Bronchial epithelial cell (primary cell): ENCODE data around the gene TNS4. TPM values are rescaled to one million over a fixed set of nuclear protein-coding genes. Genes with fewer than 3 reads are reported as not detected.

ENCODE experiments used
- DNase-seq: peaks from one replicate; pipeline ENCODE4 v3.0.0-alpha.2; 2010; ENCODE audit warnings: low read depth
- FAIRE-seq: peaks from 2 replicates; lab custom pipeline; 2011; peaks lifted over from hg19 to GRCh38; lab: Jason Lieb, UNC
- H3K27me3 ChIP-seq: 2 replicates; pipeline ENCODE4 v1.5.1; 2011; ENCODE audit warnings: low read length; ENCODE audit not compliant: control insufficient read depth, insufficient read depth
- H3K36me3 ChIP-seq: 2 replicates; pipeline ENCODE4 v1.5.1; 2011; ENCODE audit warnings: low read length; ENCODE audit not compliant: control insufficient read depth, insufficient read depth
- H3K4me3 ChIP-seq: 2 replicates; pipeline ENCODE4 v1.5.1; 2011; ENCODE audit warnings: mild to moderate bottlenecking, low read depth, low read length, control low read depth
- CTCF ChIP-seq: IDR thresholded peaks from 2 replicates; pipeline ENCODE4 v1.5.1; 2011; ENCODE audit warnings: mild to moderate bottlenecking, moderate library complexity, low read length, control low read depth, inconsistent platforms; ENCODE audit not compliant: insufficient read depth, severe bottlenecking
- total RNA-seq: library from RNA; depleted of rRNA; stranded (reverse); fragments of >200 nt; gene quantifications from 2 replicates; pipeline ENCODE4 v1.2.1, GENCODE V29; 2014

TNS4 gene, protein sequence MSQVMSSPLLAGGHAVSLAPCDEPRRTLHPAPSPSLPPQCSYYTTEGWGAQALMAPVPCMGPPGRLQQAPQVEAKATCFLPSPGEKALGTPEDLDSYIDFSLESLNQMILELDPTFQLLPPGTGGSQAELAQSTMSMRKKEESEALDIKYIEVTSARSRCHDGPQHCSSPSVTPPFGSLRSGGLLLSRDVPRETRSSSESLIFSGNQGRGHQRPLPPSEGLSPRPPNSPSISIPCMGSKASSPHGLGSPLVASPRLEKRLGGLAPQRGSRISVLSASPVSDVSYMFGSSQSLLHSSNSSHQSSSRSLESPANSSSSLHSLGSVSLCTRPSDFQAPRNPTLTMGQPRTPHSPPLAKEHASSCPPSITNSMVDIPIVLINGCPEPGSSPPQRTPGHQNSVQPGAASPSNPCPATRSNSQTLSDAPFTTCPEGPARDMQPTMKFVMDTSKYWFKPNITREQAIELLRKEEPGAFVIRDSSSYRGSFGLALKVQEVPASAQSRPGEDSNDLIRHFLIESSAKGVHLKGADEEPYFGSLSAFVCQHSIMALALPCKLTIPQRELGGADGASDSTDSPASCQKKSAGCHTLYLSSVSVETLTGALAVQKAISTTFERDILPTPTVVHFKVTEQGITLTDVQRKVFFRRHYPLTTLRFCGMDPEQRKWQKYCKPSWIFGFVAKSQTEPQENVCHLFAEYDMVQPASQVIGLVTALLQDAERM
- total RNA-seq: 22.0 and 27.1 TPM in 2 replicates

- TF ChIP-seq CTCF: no peak
- DNase-seq: peak; percentile 86
- FAIRE-seq: no peak
- Histone ChIP-seq H3K4me3 (peak within 1 kb of the TSS; percentile 98), H3K36me3 (peaks cover 23% of the 10 kb centered on the region), H3K27me3 (no peaks in the 10 kb centered on the region)
These were observed at the start of gene TNS4 for GRCh38 chr17:40501499-40501911. Gene TNS4, minus strand, starts transcription at chr17:40501623. Its CDS starts 5,198 bp downstream, at chr17:40496425.

GRCh38 chr17:40550608-40551007 lies 49.2 kb upstream of the TNS4 start:
- DNase-seq (no peak), FAIRE-seq (no peak)
- Histone ChIP-seq H3K27me3 (no peaks in the 10 kb centered on the region), H3K36me3 (no peaks in the 10 kb centered on the region), H3K4me3 (no peak overlapping the region)
- no peak for TF ChIP-seq CTCF

DNA sequence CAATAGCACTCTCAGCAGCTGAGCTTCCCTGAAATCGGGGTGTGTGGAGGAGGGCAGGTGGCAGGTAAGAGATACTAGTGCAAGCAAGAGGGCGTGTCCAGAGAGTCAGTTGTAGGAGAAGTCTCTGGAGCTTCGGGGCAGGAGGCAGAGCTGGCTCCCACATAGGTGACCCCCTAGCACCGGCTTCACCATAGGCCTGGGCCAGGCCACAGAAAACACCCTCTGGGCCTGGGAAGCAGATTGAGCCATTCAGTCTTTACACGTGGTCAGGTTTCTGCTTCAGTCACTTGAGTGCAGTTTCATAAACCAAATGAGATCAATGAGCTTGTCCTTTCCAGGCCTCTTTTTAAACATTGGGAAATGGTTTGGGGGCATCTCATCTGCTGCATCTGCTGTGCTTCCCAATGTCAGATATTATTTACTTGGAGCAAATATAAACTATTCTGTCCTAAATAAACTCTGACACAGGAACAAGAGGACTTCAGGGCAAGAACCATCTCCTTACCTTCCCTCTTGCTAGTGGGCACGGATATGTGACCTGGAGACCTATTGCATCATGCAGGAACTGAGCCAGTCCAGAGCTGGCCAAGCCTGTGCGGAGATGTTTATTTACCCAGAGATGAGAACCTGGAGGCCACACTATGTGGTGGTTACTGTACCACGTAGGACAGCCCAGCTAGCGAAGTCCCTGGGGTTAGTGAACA lies 47.7 kb upstream of the TNS4 start:
- no peak for TF ChIP-seq CTCF
- H3K36me3 ChIP-seq: no peaks in the 10 kb centered on the region
- DNase-seq: peak; percentile 48
- H3K4me3 ChIP-seq: no peak overlapping the region
- no peak for FAIRE-seq
- no peaks in the 10 kb centered on the region for H3K27me3 ChIP-seq

DNA sequence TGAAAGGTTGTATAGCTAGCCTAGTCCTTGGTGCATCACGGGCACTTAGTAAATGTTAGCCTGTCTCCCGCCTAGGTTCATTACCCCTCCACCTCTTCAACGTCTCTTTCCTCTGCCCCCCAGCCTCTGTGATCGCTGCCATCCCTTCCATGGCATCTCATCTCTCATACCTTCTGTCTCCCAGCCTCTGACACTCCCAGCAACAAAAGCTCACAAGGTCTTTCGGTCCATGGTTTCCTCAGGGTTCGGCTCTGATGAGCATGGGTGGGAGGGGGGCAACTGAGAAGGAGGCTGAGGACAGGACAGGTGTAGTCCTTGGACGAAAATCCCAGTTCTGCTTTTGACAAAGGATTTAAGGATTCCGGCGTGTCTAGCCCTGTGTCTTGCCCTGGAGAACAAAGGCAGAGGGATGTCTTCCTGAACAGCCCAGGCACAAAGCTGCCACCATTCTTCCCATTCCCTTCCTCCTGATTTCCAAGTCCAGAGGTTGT lies 47.1 kb upstream of the TNS4 start:
- no peaks in the 10 kb centered on the region for H3K36me3 ChIP-seq
- DNase-seq (no peak), FAIRE-seq (no peak)
- TF ChIP-seq CTCF: no peak
- H3K4me3 ChIP-seq: no peak overlapping the region
- no peaks in the 10 kb centered on the region for H3K27me3 ChIP-seq

DNA sequence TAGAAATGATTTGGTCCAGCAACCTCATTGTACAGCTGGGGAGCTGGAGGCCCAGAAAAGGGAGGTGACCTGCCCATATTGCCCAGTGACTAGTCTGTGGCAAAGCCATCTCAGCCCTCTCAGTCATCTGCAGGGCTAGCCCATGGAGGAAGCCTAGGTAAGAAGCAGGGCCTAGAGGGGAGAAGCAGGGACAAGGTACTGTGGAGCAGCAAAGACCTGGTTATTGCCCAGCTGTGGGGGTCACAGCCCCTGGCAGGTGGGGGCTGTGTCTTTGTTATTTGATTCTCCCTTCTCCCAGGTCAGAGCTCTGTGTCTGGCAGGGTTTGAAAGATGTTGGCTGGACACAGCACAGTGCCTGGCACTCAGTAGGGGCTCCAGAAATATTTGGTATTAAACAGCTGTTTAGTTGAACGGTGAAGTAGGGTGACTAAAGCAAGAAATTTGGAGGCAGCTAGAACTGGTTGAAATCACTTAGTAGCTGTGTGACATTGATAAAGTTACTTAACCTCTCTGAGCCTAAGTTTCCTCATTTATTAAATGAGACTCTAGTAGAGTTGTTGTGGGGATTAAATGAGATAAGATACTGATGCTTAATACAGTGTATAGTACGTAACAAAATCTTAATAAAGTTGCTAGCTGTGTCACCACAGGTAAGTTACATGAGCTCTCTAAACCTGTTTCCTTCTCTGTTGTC lies 46.5 kb upstream of the TNS4 start:
- Histone ChIP-seq H3K4me3 (no peak overlapping the region), H3K27me3 (no peaks in the 10 kb centered on the region), H3K36me3 (no peaks in the 10 kb centered on the region)
- FAIRE-seq: peak; percentile 66
- TF ChIP-seq CTCF: no peak
- no peak for DNase-seq
